Measurements from ENCODE around the gene NDUFS6.

GRCh38 chr5:1853531-1853930 lies 52.3 kb downstream of the NDUFS6 start:
- TF ChIP-seq GATA3 (IDR thresholded peaks at IDR 0.05; ENCODE audit: low read depth, low read length): no peak
- TF ChIP-seq GATA2 (IDR thresholded peaks at IDR 0.05; ENCODE audit: low read depth, low read length): no peak

Data from SH-SY5Y (cell line).